Sigmoid colon (tissue), 7 donors: ENCODE measurements around the gene STAT2. TPM values are rescaled to one million over a fixed set of nuclear protein-coding genes. Genes with fewer than 3 reads are reported as not detected.

ENCODE experiments used
- DNase-seq: peaks from one replicate; pipeline ENCODE4 v3.0.0-alpha.2; 2019
- H3K27ac ChIP-seq, 4 donors: fragments of 200-600 bp; sonication (generic); one replicate each; pipeline ENCODE4 v1.5.1; 2016 to 2019; ENCODE audit warnings: mild to moderate bottlenecking in 1 of 4
- H3K27me3 ChIP-seq, 3 donors: fragments of 200-600 bp; sonication (generic); one replicate each; pipeline ENCODE4 v1.5.1; 2019; ENCODE audit warnings: mild to moderate bottlenecking in 1 of 3
- H3K36me3 ChIP-seq, 4 donors: fragments of 200-600 bp; sonication (generic); one replicate each; pipeline ENCODE4 v1.5.1; 2016 to 2019
- H3K4me1 ChIP-seq, 4 donors: fragments of 200-600 bp; sonication (generic); one replicate each; pipeline ENCODE4 v1.5.1; 2017 to 2019
- H3K4me3 ChIP-seq, 4 donors: fragments of 200-600 bp; sonication (generic); one replicate each; pipeline ENCODE4 v1.5.1; 2017 to 2019; ENCODE audit warnings: mild to moderate bottlenecking in 2 of 4, moderate library complexity in 1 of 4
- H3K9me3 ChIP-seq, 4 donors: fragments of 200-600 bp in 3 of 4; sonication (generic) in 3 of 4; one replicate each; pipeline versions ENCODE4 v1.5.1 to v1.6.1; 2013 to 2019
- EP300 ChIP-seq, 4 donors: sonication (generic); formaldehyde crosslinking; IDR thresholded peaks; one replicate each; pipeline ENCODE4 v1.6.1; 2017; ENCODE audit warnings: antibody characterized with exemption in 4 of 4
- POLR2A ChIP-seq, 2 donors: fragments of 450-650 bp; IDR thresholded peaks; one replicate each; pipeline ENCODE4 v1.6.1; 2016; ENCODE audit warnings: antibody characterized with exemption in 2 of 2, mild to moderate bottlenecking in 2 of 2, moderate library complexity in 2 of 2
- POLR2AphosphoS5 ChIP-seq, 4 donors: sonication (generic); formaldehyde crosslinking; IDR thresholded peaks; one replicate each; pipeline ENCODE4 v1.6.1; 2017; ENCODE audit warnings: antibody characterized with exemption in 4 of 4
- WGBS, 2 donors: extraction: QIAGEN DNeasy Blood & Tissue Kit; methylation state at CpG; one replicate each; pipeline ENCODE4 v1.1.7; 2013; 5-methylcytosine and 5-hydroxymethylcytosine counted together
- intact Hi-C: fragments of 100-400 bp; cut with DNase I; formaldehyde crosslinking; loops from one replicate; pipeline ENCODE4 v1.15.1; 2023
- polyA plus RNA-seq, 3 donors: library from polyadenylated mRNA; stranded (reverse); fragments of 200-250 nt; gene quantifications; one replicate each; pipeline ENCODE4 v1.2.3, GENCODE V29; 2013
- total RNA-seq, 4 donors: library from RNA; depleted of rRNA; stranded (reverse); fragments of >200 nt; gene quantifications; one replicate each; pipeline ENCODE4 v1.1.0, GENCODE V29; 2016
- TF ChIP-seq, protein P1 (sequence below), 4 experiments: fragments of 450-650 bp in 3 of 4; fragments of 200-600 bp in 1 of 4; IDR thresholded peaks; one replicate each; pipeline ENCODE4 v1.5.1; 2016 to 2019; ENCODE audit warnings: antibody characterized with exemption in 4 of 4, mild to moderate bottlenecking in 3 of 4, moderate library complexity in 2 of 4
- donor health status: healthy with polysubstance abuse.
- donor health status: Bipolar disorder and iron deficiency.
- donor health status: healthy.

STAT2 gene
- total and polyA plus RNA-seq, 7 donors, result 15.0 to 160 (median 73.6) TPM

DNA sequence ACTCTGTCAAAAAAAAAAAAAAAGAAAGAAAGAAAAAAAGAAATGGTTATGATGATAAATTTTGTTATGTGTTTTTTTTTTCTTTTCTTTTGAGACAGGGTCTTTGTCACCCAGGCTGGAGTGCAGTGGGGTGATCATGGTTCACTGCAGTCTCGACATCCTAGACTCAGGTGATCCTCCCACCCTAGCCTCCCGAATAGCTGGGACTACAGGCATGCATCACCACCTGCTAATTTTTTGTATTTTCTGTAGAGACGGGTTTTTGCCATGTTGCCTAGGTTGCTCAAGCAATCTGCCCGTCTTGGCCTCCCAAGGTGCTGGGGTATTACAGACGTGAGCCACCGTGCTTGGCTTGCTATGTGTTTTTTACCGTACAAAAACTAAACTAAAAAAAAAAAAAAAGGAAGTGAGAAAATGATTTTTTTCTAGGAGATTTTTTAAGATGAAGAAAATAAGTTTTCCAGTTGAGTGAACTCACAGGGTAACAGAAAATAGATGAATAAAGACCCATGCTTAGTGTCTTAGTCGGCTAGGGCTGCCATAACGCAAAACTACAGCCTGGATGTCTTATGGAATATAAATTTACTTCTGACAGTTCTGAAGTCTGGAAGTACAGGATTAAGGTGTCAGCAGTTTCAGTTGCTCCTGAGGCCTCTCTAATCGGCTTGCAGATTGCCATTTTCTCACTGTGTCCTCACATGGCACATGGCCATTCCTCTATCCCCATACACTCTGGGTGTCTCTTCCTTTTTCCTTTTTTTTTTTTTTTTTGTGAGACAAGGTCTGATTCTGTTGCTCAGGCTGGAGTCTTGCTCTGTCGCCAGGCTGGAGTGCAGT is 15.9 kb upstream of the STAT2 start:
- intact Hi-C loops, result no loop called here
- H3K27ac ChIP-seq, result no peak overlapping the region
- H3K4me3 ChIP-seq, result no peak overlapping the region
- no peaks in the 10 kb centered on the region for H3K27me3 ChIP-seq
- 73 to 86% methylated on average over 11 of the region's 11 CpGs for WGBS, 2 donors
- H3K36me3 ChIP-seq, result no peaks in the 10 kb centered on the region
- no peaks in the 10 kb centered on the region for H3K9me3 ChIP-seq
- no peak for TF ChIP-seq POLR2A (IDR thresholded peaks at IDR 0.05)
- TF ChIP-seq, protein P1, sequence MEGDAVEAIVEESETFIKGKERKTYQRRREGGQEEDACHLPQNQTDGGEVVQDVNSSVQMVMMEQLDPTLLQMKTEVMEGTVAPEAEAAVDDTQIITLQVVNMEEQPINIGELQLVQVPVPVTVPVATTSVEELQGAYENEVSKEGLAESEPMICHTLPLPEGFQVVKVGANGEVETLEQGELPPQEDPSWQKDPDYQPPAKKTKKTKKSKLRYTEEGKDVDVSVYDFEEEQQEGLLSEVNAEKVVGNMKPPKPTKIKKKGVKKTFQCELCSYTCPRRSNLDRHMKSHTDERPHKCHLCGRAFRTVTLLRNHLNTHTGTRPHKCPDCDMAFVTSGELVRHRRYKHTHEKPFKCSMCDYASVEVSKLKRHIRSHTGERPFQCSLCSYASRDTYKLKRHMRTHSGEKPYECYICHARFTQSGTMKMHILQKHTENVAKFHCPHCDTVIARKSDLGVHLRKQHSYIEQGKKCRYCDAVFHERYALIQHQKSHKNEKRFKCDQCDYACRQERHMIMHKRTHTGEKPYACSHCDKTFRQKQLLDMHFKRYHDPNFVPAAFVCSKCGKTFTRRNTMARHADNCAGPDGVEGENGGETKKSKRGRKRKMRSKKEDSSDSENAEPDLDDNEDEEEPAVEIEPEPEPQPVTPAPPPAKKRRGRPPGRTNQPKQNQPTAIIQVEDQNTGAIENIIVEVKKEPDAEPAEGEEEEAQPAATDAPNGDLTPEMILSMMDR (IDR thresholded peaks at IDR 0.05), result no peak
- H3K4me1 ChIP-seq, result no peaks in the 10 kb centered on the region
- DNase-seq, result no peak

DNA sequence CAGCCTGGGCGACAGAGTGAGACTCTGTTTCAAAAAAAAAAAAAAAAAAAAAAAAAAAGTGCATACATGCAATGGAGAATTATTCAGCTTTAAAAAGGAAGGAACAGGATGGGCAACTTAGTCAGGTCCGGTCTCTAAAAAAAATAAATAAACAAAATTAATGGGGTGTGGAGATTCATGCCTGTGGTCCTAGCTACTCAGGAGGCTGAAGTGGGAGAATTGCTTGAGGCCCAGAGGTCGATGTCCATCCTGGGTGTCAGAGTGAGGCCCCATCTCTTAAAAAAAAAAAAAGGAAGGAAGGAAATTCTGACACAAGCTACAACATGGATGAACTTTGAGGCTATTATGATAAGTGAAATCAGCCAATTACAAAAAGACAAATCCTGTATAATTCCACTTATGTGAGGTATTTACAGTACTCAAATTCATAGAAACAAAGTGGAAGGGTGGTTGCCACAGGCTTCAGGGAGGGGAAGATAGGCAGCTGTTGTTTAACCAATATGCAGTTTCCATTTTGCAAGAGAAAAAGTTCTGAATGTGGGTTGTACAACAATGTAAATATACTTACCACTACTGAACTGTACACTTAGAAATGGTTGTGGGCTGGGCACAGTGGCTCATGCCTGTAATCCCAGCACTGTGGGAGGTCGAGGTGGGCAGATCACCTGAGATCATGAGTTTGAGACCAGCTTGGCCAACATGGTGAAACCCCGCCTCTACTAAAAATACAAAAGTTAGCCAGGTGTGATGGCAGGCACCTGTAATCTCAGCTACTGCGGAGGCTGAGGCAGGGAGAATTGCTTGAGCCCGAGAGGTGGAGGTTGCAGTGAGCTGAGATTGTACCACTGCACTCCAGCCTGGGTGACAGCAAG is 15.1 kb upstream of the STAT2 start:
- no peak for DNase-seq
- intact Hi-C loops, result no loop called here
- H3K4me3 ChIP-seq, result no peak overlapping the region
- H3K27me3 ChIP-seq, result no peaks in the 10 kb centered on the region
- H3K36me3 ChIP-seq, result no peaks in the 10 kb centered on the region
- no peaks in the 10 kb centered on the region for H3K9me3 ChIP-seq
- WGBS, 2 donors, result 54 to 72% methylated on average over 7 of the region's 7 CpGs
- H3K27ac ChIP-seq, result no peak overlapping the region
- TF ChIP-seq POLR2A (IDR thresholded peaks at IDR 0.05) (no peak), POLR2AphosphoS5 (IDR thresholded peaks at IDR 0.05) (no peak), EP300 (IDR thresholded peaks at IDR 0.05) (no peak)
- TF ChIP-seq, protein P1 (IDR thresholded peaks at IDR 0.05), result no peak
- no peaks in the 10 kb centered on the region for H3K4me1 ChIP-seq

DNA sequence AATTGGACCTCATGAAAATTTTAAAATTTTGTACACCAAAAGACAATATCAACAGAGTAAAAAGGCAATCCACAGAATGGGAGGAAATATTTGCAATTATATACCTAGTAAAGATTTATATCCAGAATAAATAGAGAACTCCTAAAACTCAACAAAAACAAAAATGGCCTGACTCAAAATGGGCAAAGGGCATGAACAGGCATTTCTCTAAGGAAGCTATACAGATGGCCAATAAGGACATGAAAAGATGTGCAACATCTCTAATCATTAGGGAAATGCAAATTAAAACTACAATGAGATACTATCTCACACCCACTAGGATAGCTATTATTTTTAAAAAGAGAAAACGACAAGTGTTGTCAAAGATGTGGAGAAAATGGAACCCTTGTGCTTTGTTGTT is 13.6 kb upstream of the STAT2 start:
- intact Hi-C loops, result no loop called here

DNA sequence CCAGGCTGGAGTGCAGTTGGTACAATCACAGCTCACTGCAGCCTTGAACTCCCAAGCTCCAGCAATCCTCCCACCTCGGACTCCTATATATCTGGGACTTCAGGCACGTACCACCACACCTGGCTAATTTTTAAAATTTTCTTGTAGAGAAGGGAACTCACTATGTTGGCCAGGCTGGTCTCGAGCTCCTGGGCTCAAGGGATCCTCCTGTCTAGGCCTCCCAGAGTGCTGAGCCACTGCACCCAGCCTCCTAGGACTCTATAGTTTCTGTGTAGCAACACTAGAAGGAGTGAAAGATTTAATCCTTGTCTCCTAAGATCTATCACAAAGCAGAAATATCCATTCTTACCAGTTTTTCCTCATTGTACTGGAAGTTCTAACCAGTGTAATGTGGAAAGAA is 7.0 kb upstream of the STAT2 start:
- Histone ChIP-seq H3K4me1 (no peaks in the 10 kb centered on the region), H3K36me3 (no peaks in the 10 kb centered on the region)
- 92% methylated on average over 3 of the region's 3 CpGs for WGBS, 2 donors

More for the DNA sequence above, 13.6 kb upstream of the STAT2 start:
- no peaks in the 10 kb centered on the region for H3K4me1 ChIP-seq
- WGBS, 2 donors, result 98 to 100% methylated on average over 1 of the region's 1 CpG
- no peak overlapping the region for H3K4me3 ChIP-seq
- TF ChIP-seq, protein P1 (IDR thresholded peaks at IDR 0.05), result no peak
- no peak for TF ChIP-seq EP300 (IDR thresholded peaks at IDR 0.05)
- TF ChIP-seq POLR2A (IDR thresholded peaks at IDR 0.05), result no peak
- no peak for TF ChIP-seq POLR2AphosphoS5 (IDR thresholded peaks at IDR 0.05)
- DNase-seq, result no peak
- H3K9me3 ChIP-seq, result no peaks in the 10 kb centered on the region
- H3K36me3 ChIP-seq, result no peaks in the 10 kb centered on the region
- H3K27ac ChIP-seq, result no peak overlapping the region
- H3K27me3 ChIP-seq, result no peaks in the 10 kb centered on the region

More for the DNA sequence above, 7.0 kb upstream of the STAT2 start:
- Histone ChIP-seq H3K27me3 (no peaks in the 10 kb centered on the region), H3K9me3 (no peaks in the 10 kb centered on the region), H3K27ac (no peak overlapping the region), H3K4me3 (no peak overlapping the region)
- no peak for DNase-seq
- TF ChIP-seq EP300 (IDR thresholded peaks at IDR 0.05) (no peak), POLR2AphosphoS5 (IDR thresholded peaks at IDR 0.05) (no peak), POLR2A (IDR thresholded peaks at IDR 0.05) (no peak)
- TF ChIP-seq, protein P1 (IDR thresholded peaks at IDR 0.05), result no peak
- intact Hi-C loops, result no loop called here
